Measurements from ENCODE around the gene PTPN9. TPM values are rescaled to one million over a fixed set of nuclear protein-coding genes. Genes with fewer than 3 reads are reported as not detected.
"Not testable (repeated sequence)": the region's sequence is repeated elsewhere in the genome, so short reads cannot be mapped to it uniquely, and the experiment has no call there.

The PTPN9 gene
- total and polyA plus RNA-seq, 8 donors, result 3.3 to 16.8 (median 7.3) TPM

- TF ChIP-seq CTCF (IDR thresholded peaks at IDR 0.05), result no peak
- WGBS, 2 donors, result 1% methylated on average over 18 to 45 of the region's 45 CpGs
- FAIRE-seq, result no peak
- Histone ChIP-seq H3K4me1 (peaks cover 3 to 12% (median 10%) of the 10 kb centered on the region in 3 donors), H3K9me3 (no peaks in the 10 kb centered on the region), H3K36me3 (no peaks in the 10 kb centered on the region), H3K27me3 (no peaks in the 10 kb centered on the region), H3K27ac (peak overlapping the region; percentile 69 to 91 (median 76)), H3K4me3 (peak overlapping the region; percentile 41 to 67 (median 56))
- no peak for DNase-seq
- intact Hi-C loops (cut with DNase I), result no loop called here
- ATAC-seq, result no peak
Observed at GRCh38 chr15:75451202-75451673, 127.9 kb downstream of the PTPN9 start.

- H3K27me3 ChIP-seq, result no peaks in the 10 kb centered on the region
- WGBS, 2 donors, result 1% methylated on average over 46 to 62 of the region's 62 CpGs
- FAIRE-seq (peak; percentile 39), ATAC-seq (peak; percentile 47 to 57 (median 52)), DNase-seq (peak; percentile 96 to 99 (median 98))
- TF ChIP-seq CTCF (IDR thresholded peaks at IDR 0.05), result no peak
- H3K4me1 ChIP-seq, result peaks cover 3 to 12% (median 10%) of the 10 kb centered on the region in 3 donors
- intact Hi-C loops (cut with DNase I), result no loop called here
- H3K4me3 ChIP-seq, result peak overlapping the region; percentile 41 to 67 (median 56)
- peak overlapping the region; percentile 69 to 91 (median 76) for H3K27ac ChIP-seq
- H3K36me3 ChIP-seq, result no peaks in the 10 kb centered on the region
- no peaks in the 10 kb centered on the region for H3K9me3 ChIP-seq
Observed at GRCh38 chr15:75450307-75451201, 128.6 kb downstream of the PTPN9 start.

- ATAC-seq (no peak), FAIRE-seq (no peak), DNase-seq (peak in 3 of 6 donors; percentile 22 to 48 (median 29))
- Histone ChIP-seq H3K27ac (peak overlapping the region; percentile 69 to 91 (median 76)), H3K36me3 (no peaks in the 10 kb centered on the region), H3K4me3 (peak overlapping the region; percentile 6 to 67 (median 56)), H3K9me3 (no peaks in the 10 kb centered on the region), H3K4me1 (peaks cover 3 to 12% (median 10%) of the 10 kb centered on the region in 3 donors), H3K27me3 (no peaks in the 10 kb centered on the region)
- intact Hi-C loops (cut with DNase I), result no loop called here
- no peak for TF ChIP-seq CTCF (IDR thresholded peaks at IDR 0.05)
- 15 to 16% methylated on average over 14 of the region's 14 CpGs for WGBS, 2 donors
Observed at GRCh38 chr15:75449585-75450306, 129.4 kb downstream of the PTPN9 start.

- H3K4me1 ChIP-seq, result peaks cover 3 to 16% (median 16%) of the 10 kb centered on the region in 3 donors
- ATAC-seq; intact Hi-C loops (cut with DNase I); FAIRE-seq; H3K27ac ChIP-seq; H3K36me3 ChIP-seq; H3K9me3 ChIP-seq; H3K27me3 ChIP-seq; H3K4me3 ChIP-seq: not testable (repeated sequence)
- peak in 1 of 6 donors; percentile 23 for DNase-seq
- 90% methylated on average over 13 of the region's 13 CpGs for WGBS, 2 donors
Observed at GRCh38 chr15:75448171-75448570, 130.9 kb downstream of the PTPN9 start.

- no peak overlapping the region for H3K4me3 ChIP-seq
- no peak overlapping the region for H3K27ac ChIP-seq
- ATAC-seq (no peak), DNase-seq (no peak), FAIRE-seq (no peak)
- H3K4me1 ChIP-seq, result peaks cover 3 to 16% (median 16%) of the 10 kb centered on the region in 3 donors
- WGBS, 2 donors, result 82 to 95% methylated on average over 3 of the region's 3 CpGs
- H3K9me3 ChIP-seq, result no peaks in the 10 kb centered on the region
- H3K36me3 ChIP-seq, result no peaks in the 10 kb centered on the region
- no peak for TF ChIP-seq CTCF (IDR thresholded peaks at IDR 0.05)
- intact Hi-C loops (cut with DNase I), result no loop called here
- H3K27me3 ChIP-seq, result no peaks in the 10 kb centered on the region
Observed at GRCh38 chr15:75446151-75446550, 133.0 kb downstream of the PTPN9 start.

- H3K36me3 ChIP-seq; DNase-seq; FAIRE-seq; H3K4me3 ChIP-seq; H3K9me3 ChIP-seq; intact Hi-C loops (cut with DNase I); H3K27me3 ChIP-seq; H3K27ac ChIP-seq; ATAC-seq: not testable (repeated sequence)
- 91 to 92% methylated on average over 10 of the region's 10 CpGs for WGBS, 2 donors
- peaks cover 3 to 16% (median 16%) of the 10 kb centered on the region in 3 donors for H3K4me1 ChIP-seq
Observed at GRCh38 chr15:75445324-75445723, 133.8 kb downstream of the PTPN9 start.

GRCh38 chr15:75443972-75444453, 135.1 kb downstream of the PTPN9 start:
- not testable (repeated sequence) for FAIRE-seq, H3K9me3 ChIP-seq
- ATAC-seq, result peak in 2 of 4 donors; percentile 28 to 29

More at GRCh38 chr15:75443972-75444453, 135.1 kb downstream of the PTPN9 start:
- H3K27ac ChIP-seq; H3K4me3 ChIP-seq; intact Hi-C loops (cut with DNase I); H3K27me3 ChIP-seq; DNase-seq; H3K36me3 ChIP-seq; H3K4me1 ChIP-seq: not testable (repeated sequence)
- 78 to 81% methylated on average over 8 of the region's 8 CpGs for WGBS, 2 donors

Data from pancreas (tissue), 10 donors.